NCI-H446 treated with DMSO at 0.1 percent for 48 hours (cell line): ENCODE data around the gene ARL15.

ENCODE experiments used
- DNase-seq: peaks from one replicate; lab custom pipeline; 2025; lab: John Stamatoyannopoulos, UW

Gene ARL15

DNA sequence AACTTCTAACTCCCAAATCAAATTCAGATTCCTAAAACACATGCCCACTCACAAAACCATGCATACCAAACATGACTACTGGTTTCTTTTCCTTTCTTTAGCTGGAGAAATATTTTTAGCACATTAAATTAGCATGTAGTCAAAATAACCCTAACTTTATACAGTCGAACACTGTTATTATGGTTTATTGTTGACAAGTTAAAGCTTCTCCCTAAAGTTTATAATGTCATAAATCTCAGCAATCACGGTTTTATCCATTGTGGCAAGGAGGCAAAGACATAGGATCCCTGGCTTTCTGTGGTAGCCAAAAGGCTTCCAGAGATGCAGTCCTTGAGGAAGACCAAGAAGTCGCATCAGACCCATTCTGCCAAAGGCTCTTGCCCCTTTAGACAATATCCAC, 27.5 kb downstream of the ARL15 start:
- no peak for DNase-seq

DNA sequence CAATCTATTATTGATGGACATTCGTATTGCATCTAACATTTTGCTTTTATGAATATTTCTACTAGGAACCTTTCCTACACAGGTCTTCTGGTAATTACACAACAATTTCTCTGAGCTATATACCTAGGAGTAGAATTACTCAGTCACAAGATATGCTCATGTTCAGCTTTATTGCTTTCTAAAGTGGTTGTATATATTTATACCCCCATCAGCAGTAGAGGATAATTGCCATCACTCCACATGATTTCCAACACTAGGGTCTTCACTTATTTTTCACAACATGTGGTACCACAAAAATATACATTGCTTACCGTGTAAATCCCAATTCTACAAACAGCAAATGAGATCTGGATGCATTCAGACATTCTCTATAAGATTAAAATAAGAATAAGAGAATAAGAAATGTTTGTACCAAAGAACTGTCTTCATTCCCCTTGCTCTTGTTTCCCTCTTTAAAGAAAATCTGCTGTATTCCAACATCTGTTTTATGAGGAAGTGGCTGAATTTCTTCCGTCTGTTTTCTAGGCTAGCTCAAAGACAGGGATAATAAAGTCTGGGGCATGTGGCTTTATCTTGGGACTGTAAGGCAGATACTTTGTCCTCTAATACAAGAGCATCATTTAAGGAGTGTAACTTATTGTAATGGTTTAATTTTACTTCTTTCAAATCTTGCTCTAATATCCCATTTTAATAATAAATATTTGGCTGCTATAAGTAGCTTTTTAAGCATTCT, 28.2 kb downstream of the ARL15 start:
- DNase-seq: no peak

DNA sequence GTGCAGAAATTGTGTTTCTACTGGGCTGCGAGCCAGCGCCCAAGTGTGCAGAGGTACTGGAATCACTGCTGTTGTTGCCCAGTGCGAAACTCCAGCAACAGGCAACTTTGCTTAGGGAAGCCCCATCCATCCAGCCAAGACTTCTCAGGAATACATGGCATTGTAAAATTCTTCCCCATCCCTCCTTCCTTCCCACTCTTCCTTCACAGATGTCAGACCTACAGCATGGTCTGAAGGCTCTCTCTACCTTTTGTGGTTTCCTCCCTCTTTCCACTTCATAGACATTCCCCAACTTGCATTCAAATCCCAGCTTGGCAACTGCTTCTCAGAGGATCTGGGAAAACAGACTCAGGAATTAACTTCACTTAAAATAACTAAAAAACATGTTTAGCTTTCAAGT, 30.4 kb downstream of the ARL15 start:
- DNase-seq: no peak

DNA sequence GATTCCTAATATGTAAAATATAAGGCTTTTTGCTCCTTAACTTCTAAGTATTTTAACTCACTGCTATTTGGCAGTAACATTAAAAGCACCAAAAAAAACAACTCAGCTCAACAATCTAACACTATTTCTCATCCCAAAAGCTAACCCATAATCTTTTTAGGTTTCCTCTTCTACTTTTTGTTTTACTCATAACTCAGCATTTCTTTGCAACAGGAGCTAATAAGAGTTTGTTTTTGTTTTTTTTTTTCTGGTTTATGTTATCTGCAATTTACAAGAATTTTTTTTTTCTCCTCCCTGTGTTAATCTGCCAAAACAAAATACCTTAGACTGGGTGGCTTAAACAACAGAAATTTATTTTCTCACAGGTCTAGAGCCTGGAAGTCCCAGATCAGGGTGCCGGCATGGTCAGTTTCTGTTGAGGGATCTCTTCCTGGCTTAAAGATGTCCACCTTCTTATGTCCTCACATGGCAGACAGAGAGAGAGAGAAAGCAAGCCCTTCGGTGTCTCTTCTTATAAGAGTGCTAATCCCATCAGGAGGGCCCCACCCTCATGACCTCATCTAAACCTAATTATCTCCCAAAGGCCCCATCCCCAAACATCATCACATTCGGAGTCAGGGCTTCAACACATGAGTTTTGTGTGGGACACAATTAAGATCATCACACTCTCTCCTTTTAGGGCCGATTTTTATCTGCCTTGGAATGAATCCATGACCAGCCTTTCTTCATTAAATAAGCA, 31.2 kb downstream of the ARL15 start:
- no peak for DNase-seq

DNA sequence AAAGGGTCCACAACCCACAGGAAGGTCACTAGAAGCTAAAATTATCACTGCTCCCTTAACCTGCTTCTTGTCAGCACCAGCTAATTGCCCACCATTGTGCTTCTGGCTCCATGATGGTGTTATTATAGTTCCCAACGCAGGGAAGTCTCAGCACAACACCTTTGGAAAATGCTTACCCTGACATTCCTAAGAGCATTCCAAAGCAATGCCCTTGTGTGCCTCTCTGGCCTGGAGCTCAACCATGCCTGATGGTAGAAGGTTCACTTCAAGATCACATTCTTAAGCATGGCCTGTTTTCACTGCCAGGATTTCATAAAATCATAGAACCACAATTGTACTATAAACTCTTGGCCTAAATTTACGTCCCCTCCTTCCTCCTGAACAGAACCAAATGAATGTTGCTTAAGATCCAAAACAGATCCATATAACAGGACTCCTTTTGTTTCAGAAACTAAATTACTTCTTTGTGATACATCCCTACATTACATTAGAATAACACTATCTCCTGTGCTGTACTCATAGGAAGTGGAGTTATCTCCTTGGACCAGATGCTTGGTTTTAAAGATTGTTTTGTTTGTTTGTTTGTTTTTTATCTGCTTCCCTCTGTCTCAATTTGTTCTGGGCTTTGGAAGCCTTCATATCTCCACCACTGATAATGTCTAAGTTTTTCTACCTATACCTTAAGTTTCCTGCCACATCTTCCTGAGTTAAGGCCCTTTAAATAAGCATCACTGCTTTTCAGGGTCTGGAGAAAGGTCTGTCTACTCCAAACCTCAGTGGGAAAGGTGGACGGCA, 32.1 kb downstream of the ARL15 start:
- DNase-seq: no peak

DNA sequence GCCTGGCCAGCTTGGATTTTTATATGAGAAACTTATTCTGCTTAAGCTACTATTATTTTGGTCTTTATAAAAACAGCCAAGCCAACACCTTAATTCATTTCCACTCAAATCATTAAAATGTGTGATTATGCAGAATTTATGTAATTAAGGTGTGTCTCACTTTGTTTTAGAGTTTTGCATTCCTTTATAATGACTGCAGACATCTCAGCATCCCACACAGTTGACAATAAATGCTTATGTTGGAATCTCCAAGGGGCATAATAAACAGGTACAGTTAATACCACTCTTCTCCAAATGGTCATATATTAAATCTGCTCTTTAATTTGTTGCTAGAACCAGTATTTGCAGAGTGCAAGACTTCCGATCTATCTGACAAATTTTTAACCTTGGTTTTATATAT, 34.3 kb downstream of the ARL15 start:
- DNase-seq: no peak

DNA sequence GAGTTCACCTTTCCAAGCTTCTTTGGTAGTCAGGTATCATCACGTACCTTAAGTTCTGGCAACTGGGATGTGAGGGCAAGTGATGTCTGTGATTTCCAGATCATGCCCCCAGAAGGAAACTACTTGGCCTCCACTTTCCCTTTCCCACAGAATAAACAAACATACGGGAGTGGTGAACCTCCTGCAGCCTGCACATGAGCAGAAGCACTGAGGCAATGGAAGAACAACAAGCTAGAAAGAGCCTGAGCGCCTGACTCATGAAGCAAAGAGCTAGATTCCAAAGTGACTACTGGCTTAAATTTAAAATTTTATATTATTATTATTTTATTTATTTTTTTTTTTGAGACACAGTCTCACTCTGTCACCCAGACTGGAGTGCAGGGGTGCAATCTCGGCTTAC, 35.0 kb downstream of the ARL15 start:
- no peak for DNase-seq

DNA sequence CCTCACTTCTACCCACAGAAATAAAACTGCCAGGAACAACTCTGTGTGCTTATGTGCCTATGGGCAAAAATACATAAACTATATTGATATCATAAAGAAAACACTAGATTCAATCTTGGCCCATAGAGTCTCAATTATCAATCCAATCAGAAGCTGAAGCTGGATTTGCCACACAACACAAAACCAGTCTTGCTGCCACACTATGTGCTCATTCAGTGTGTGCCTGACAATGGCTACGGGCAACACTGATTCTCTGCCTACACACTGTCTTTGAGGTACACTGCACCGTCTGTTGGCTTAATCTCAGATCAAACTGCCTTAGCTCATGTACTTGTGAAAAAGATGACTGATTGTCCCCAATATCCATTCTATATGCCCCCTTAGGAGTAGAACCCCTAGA, 35.4 kb downstream of the ARL15 start:
- no peak for DNase-seq

DNA sequence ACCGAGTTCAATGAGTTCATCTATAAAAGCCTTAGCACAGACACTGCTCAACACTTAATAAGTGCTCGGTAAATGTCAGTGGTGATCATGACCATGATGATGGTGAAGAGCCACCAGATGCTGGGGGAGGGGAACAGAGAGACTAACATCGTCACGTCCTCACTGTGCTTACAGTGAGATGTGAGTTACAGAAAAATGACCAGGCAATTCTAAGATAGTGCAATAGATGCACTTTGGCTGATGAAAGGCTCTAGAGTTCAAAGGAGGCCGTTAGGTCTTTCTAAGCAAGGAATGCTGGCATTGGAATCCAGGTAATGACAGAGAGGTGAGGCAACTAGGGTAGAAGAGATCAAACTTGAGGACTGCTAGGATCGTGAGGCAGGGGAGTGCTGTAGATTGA, 36.7 kb downstream of the ARL15 start:
- DNase-seq: no peak

DNA sequence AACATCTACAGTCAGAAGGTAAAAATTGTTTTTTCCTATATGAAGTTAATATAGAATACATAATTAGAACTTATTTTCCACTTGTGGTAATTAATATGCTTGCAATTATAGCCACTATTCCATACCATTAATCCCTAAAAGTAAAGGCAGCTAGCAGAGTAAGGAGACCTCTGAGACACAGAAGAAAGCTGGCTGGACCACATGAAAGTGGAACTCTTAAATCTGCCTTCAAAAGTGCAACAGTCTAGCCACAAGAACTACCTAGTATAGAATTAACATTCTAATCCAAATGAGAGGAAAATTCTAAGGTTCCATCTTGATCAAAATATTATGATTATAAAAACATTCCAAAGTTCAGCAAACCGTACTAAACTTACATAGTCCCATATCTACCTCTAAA, 37.6 kb downstream of the ARL15 start:
- no peak for DNase-seq

DNA sequence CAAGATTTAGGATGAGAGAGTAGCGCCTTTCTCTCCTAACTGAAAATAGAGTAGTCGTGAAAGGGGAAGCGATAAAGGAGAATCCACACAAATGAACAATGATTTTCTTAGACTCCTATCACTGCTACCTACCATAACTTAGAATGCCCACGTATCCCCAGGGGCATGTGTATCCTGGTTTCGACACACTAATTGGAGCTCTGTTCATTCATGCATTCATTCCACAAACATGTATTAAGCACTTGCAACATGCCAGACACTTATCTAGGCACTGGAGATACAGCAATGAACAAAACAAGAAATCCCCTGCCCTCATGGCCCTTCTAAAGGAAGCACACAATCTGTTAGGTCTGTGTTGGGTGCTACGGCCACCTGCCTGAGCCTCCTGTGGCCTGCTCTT, 40.0 kb downstream of the ARL15 start:
- DNase-seq: no peak

DNA sequence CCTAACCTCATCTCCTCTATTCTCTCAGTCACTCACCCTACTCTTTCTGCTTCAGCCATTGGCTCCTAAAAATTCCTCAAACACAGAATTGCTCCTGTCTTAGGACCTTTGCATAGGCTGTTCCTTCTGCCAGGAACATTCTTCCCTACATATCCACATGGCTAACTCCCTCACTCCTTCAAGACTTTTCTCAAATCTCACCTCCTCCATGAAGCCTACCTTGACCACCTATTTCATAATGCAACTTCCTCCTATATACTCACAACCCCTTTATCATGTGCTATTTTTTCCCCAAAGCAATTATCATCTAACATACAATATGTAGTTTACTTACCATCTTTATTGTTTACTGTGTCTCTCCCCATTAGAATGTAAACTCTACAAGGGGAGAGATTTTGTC, 45.8 kb downstream of the ARL15 start:
- DNase-seq: no peak

DNA sequence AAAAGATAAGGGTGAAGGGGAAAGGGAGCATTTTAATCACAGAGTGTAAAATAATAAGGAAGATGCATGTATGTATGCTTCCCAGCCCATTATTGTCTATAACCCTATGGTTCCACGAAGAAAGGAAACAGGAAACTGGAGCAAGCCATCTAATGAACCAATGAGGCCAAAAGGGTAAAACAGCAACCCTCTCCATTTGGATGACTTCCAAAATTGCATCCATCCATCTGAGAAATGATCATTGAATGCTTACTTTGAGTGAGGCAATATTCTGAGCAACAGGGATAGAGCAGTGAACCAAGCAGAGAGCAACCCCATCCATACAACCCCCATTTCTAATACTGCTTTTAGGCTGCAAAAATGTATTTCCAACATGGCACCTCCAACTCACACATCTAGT, 46.9 kb downstream of the ARL15 start:
- no peak for DNase-seq

DNA sequence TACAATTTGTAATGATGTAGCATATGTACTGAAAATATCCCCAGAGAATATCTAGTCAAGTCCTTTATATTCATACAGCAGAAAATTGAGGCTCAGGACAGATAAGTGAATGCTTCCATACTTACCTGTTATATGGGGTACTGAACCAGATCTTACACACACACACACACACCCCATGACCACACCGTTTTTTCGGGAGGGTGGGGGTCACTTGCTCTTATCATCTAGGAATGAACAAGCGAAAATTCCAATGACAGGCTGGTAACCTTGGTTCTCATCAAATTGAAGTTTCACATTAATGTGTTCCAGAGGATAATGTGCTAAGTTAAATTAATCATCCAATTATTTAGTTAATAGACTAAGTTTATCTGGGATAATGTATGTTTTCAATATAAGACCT, 48.8 kb downstream of the ARL15 start:
- DNase-seq: no peak

DNA sequence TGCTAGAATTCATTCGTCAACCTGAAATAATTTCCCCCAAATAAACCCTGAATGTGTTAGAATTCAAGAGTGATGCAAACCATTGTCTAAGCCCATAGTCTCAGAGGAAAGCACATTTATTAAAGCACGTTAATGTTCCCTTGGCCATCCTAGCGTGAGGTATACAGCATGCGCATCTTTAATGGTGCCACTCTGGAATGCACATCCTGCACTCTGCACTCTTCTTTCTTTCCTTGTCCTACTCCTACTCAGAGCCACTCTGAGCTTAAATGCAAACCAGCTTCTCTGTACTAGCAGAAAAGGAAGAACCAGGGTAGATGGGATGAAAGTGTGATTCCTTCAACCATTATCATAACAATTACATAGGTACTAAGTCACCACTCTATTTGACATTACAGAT, 50.4 kb downstream of the ARL15 start:
- DNase-seq: no peak

DNA sequence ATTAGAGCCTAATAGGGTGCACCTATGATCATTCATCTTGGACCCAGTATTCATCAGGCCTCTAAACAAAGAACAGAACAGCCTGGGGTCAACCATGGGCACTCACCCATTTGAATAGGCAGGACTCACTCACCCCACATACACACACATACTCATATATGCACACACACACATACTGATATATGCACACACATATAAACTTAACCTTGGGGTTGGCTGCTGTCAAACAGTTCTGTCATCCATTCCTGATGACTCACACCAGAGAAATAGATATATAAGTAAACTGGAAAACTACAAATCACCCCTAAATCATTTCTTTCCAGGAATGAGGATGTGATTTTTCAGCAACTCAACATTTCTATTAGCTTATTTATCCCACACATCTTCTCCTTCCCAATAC, 51.3 kb downstream of the ARL15 start:
- no peak for DNase-seq

DNA sequence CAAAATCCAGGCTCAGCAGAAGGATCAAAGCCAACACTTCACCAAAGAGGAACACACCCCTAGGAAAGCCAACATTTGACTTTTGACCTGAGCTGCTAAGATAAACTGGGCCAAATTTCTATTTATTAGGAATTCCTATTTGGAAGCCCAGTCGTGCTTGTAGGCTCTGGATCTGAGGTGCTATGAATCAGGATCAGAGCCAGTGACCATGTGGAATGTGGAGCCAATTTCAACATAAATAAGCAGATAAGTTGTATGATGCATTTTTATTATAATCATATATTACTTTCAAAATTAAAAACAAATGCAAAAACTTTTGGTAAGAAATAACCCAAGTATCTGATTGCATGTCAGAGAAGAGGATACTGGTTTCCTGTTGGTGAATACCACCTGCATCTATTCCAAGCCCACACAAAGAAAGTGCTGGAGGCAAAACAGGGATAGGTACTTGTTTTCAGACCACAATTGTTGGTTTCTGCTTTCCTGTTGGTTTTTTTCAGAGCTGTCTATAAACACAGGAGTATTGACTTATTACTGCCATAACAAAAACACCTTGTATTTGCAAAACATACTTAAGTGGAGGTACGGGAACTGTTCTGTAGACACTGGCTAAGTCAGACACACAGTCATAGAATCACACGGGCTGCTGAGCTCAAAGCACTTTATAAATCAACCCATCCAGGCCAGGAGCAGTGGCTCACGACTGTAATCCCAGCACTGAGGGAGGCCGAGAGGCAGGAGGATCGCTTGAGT, 52.8 kb downstream of the ARL15 start:
- no peak for DNase-seq

DNA sequence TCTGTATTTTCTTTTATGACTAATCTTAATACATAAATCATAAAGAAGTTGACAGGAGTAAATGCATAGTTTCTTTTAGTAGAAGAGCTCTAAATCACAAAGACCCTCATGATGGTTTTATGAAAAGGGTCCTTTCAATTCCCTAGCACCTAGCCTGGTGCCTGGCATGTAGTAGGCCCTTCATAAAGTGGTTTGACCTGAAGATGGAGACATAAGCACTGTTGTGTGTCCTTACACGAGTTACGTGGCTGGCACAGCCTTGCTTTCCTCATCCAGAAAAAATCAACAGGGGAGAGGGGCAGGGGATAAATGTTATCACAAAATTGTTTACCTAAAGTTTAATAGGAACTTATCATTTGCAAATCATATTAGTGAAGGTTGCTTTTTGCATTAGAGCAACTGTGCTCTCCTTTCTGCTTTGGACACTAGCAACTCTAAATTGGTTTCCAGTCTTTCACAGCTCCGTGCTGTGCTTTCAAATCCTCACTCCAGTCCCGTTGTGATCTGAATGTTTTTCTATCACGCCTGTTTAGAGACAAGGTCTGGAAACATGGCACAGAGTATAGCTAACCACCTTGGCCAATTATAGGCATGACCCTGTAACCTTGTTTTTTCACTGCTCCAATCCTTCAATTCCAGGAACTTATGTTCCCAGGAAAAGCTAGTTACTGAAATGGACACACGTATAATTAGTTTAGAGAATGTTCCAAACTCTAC, 55.7 kb downstream of the ARL15 start:
- DNase-seq: peak; percentile 12

DNA sequence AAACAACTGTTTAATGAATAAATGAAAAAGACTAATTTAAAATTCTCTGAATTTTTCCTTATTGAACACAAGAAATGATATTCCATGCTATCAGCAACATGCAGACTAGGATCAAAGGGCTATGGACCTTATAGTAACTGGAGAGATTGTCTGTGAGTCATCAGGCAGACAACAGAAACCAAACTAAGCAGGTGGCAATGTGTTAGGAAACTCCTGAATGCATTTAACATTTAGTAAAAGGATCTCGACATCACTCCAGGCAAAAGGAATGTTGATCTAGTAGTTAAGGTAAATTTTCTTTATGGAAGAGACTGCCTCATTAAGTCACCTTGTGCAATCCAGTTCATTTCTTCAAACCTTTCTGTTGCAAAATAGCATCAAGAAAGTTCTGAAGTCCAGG, 58.4 kb downstream of the ARL15 start:
- DNase-seq: no peak

DNA sequence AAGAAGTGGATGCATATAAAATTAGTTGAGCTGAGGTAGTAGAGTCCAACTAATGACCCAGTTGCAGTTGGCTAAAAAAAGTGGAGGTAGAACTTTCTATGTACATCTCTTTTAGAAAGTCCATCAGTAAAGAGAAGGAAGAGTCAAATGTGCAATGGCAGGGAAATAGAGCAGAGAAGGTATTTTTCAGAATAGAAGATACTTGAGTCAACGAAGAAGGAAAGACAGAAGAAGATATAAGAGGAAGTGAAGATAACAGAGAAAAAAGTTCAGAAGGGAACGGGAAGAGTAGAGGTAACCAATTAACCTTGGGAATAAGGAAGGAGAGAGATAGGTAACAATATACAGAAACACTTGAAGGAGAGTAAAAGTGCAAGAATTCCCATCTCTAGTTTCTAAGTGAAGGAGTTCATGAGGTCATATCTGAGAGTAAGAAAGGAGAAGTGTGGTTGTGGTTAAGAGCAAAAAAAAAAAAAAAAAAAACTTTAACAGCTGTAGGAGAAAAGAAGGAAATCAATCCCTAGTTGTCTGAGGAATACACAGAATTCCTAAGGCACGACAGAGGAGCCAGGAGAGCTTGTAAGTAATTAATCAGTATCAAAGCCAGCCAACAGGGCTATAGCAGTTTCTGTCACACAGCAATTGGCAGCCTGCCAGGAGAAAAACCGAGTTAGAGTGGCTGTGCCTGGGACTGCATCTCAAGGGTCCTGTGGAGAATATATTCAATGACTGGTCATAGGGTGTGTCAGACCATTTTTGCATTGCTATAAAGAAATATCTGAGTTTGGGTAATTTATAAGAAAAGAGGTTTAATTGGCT, 61.0 kb downstream of the ARL15 start:
- DNase-seq: peak; percentile 11

DNA sequence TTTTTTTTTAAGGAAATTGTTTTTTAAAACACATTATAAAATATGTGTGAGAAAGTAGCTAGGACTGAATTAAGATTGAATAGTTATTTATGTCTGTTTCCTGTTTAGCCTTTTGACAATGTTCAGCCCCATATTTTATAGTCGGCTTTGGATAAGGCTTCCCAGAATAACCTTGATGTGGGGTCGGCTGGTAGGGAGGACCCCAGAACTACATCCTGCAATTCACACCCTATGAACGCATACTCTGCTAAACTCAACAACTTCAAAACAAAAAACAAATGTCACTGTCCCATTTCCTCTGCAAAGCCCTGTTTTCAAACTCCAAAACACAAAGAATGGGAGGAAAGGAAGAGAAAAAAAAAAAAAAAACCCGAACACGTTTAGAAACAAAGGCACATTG, 63.1 kb downstream of the ARL15 start:
- no peak for DNase-seq
